ENCODE data around the gene MRPL47. TPM values are rescaled to one million over a fixed set of nuclear protein-coding genes. Genes with fewer than 3 reads are reported as not detected.

The MRPL47 gene
- total and polyA plus RNA-seq, 2 of the 13 experiments (the other 11 are each of a cell fraction or from before 2014, with no cell fraction given) = 36.1 to 83.8 TPM

GRCh38 chr3:179562591-179563270 lies 41.7 kb downstream of the MRPL47 start, which contains the start of gene ACTL6A:
ACTL6A (plus strand) TSS chr3:179562926; CDS start chr3:179563093, 167 bp downstream.
- Histone ChIP-seq H3K9ac (ENCODE audit: insufficient read depth, low read depth, low read length) (peak within 1 kb of the TSS; percentile 88), H3K27me3 (ENCODE audit: control insufficient read depth in 1 of 2, insufficient read depth in 2 of 2, low read length in 2 of 2) (no peaks in the 10 kb centered on the region), H3K79me2 (ENCODE audit: insufficient read depth, low read length) (peaks cover 39% of the 10 kb centered on the region), H3K36me3 (replicated peaks in 1 of 2; ENCODE audit: control insufficient read depth in 1 of 2, insufficient read depth in 2 of 2, low read length in 2 of 2) (no peaks in the 10 kb centered on the region), H3K9me3 (ENCODE audit: low read length) (no peaks in the 10 kb centered on the region), H3K4me2 (ENCODE audit: low read depth, low read length) (peak within 1 kb of the TSS; percentile 77), H3K4me3 (replicated peaks in 1 of 3; ENCODE audit: insufficient read depth in 1 of 3, low read depth in 2 of 3, low read length in 3 of 3) (peak within 1 kb of the TSS; percentile 87 to 97 (median 91)), H3K27ac (ENCODE audit: extremely low read length, insufficient read depth, low read length) (peak within 1 kb of the TSS; percentile 94), H3K4me1 (ENCODE audit: insufficient read depth, low read length) (peaks cover 23% of the 10 kb centered on the region), H2AFZ (ENCODE audit: low read length) (peak within 1 kb of the TSS; percentile 64), H4K20me1 (ENCODE audit: insufficient read depth, low read length) (no peaks in the 10 kb centered on the region)
- DNase-seq (ENCODE audit: low spot score) (peak; percentile 98), ATAC-seq (peak; percentile 97), FAIRE-seq (peak; percentile 94)
- in situ Hi-C loops (cut with HindIII; ENCODE audit: extremely low pct_ligation_motif_present, low pct_unique_long_range_greater_than_20kb) = loop anchor here (25.0 kb wide), 1 partner anchor 425 kb away; the partner anchor contains the start of gene PIK3CA
- intact Hi-C loops (cut with micrococcal nuclease; ENCODE audit: unreplicated experiment) = loop anchor here (2.0 kb wide), 1 partner anchor 42 kb away; the partner anchor contains the start of genes MRPL47 and NDUFB5
- WGBS (ENCODE audit: low lambda C conversion rate) = under 1% methylated on average over 22 of the region's 55 CpGs
- ChIA-PET POLR2A (interaction anchor here (0.8 to 1.9 kb wide), 12 partner anchors 15 to 1039 kb away, joined by 3 to 19 read pairs (median 5); partner anchors contain the start of genes MRPL47, NDUFB5, PIK3CA and TTC14), CTCF (ENCODE audit: low intra/inter-chr PET ratio, low total read pairs) (no interaction called here)
- no TSS peak for BruUV-seq (replicated peaks)
- TF ChIP-seq NCOA5 (CRISPR knock-in tag; IDR thresholded peaks at IDR 0.05) (no peak), ARNTL (CRISPR knock-in tag; IDR thresholded peaks at IDR 0.05) (0 out of 2 replicates have a peak, but pooled peaks have one; percentile 9), DMAP1 (CRISPR knock-in tag; IDR thresholded peaks at IDR 0.05) (peak; percentile 92), CBX1 (IDR thresholded peaks at IDR 0.05; ENCODE audit: low read depth) (peak; percentile 65), SALL2 (CRISPR knock-in tag; IDR thresholded peaks at IDR 0.05) (0 out of 2 replicates have a peak, but pooled peaks have one; percentile 16), SETDB1 (CRISPR knock-in tag; IDR thresholded peaks at IDR 0.05; ENCODE audit: borderline replicate concordance) (no peak), MTA1 (CRISPR knock-in tag; IDR thresholded peaks at IDR 0.05; ENCODE audit: borderline replicate concordance) (no peak), TCF12 (IDR thresholded peaks at IDR 0.05) (no peak), TCF12 (CRISPR knock-in tag; IDR thresholded peaks at IDR 0.05) (no peak), ZNF639 (CRISPR knock-in tag; conservative IDR thresholded peaks at IDR 0.05) (no peak), HDAC1 (CRISPR knock-in tag; IDR thresholded peaks at IDR 0.05) (peak; percentile 20; the same call in 1 of the 2 replicates), HOXA7 (CRISPR knock-in tag; IDR thresholded peaks at IDR 0.05) (no peak), KLF6 (CRISPR knock-in tag; IDR thresholded peaks at IDR 0.05) (peak; percentile 70; the same call in 1 of the 2 replicates), ARNT (IDR thresholded peaks at IDR 0.05) (no peak), ZNF331 (CRISPR knock-in tag; IDR thresholded peaks at IDR 0.05) (peak; percentile 41; the same call in 1 of the 2 replicates), IKZF1 (IDR thresholded peaks at IDR 0.05) (no peak), TBX3 (IDR thresholded peaks at IDR 0.05; ENCODE audit: borderline replicate concordance) (peak; percentile 32; the same call in 1 of the 2 replicates), TARDBP (CRISPR knock-in tag; IDR thresholded peaks at IDR 0.05) (peak; percentile 61; the same call in 1 of the 2 replicates), ZNF605 (CRISPR knock-in tag; IDR thresholded peaks at IDR 0.05) (peak; percentile 80), DNMT1 (CRISPR knock-in tag; IDR thresholded peaks at IDR 0.05) (no peak), HNF1B (CRISPR knock-in tag; IDR thresholded peaks at IDR 0.05) (peak; percentile 61)
- TF ChIP-seq, protein P1, sequence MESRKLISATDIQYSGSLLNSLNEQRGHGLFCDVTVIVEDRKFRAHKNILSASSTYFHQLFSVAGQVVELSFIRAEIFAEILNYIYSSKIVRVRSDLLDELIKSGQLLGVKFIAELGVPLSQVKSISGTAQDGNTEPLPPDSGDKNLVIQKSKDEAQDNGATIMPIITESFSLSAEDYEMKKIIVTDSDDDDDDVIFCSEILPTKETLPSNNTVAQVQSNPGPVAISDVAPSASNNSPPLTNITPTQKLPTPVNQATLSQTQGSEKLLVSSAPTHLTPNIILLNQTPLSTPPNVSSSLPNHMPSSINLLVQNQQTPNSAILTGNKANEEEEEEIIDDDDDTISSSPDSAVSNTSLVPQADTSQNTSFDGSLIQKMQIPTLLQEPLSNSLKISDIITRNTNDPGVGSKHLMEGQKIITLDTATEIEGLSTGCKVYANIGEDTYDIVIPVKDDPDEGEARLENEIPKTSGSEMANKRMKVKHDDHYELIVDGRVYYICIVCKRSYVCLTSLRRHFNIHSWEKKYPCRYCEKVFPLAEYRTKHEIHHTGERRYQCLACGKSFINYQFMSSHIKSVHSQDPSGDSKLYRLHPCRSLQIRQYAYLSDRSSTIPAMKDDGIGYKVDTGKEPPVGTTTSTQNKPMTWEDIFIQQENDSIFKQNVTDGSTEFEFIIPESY (CRISPR knock-in tag; IDR thresholded peaks at IDR 0.05) = no peak
